A549 (cell line): ENCODE data around the gene TMEM132D. TPM values are rescaled to one million over a fixed set of nuclear protein-coding genes. Genes with fewer than 3 reads are reported as not detected.

ENCODE experiments used
- ATAC-seq, 2 experiments: fragments of 200-7000 bp in 1 of 2; fragments of >200 bp in 1 of 2; cut with Nextera tagmentation in 1 of 2; cut with Tn5 transposase in 1 of 2; 3 replicates each; pipeline versions ENCODE4 v1.8.0 to v1.9.1; 2018 to 2020; ENCODE audit warnings: mild to moderate bottlenecking in 1 of 2, moderate library complexity in 1 of 2
- CTCF ChIA-PET: fragments of 300-600 bp; sonication (Branson Sonifier 250); formaldehyde crosslinking; extraction: SDS; loops from one replicate; lab custom pipeline; 2021; ENCODE audit warnings: antibody characterized with exemption, inconsistent platforms; lab: Yijun Ruan, JAX
- POLR2A ChIA-PET: fragments of 350-600 bp; formaldehyde crosslinking; extraction: SDS; loops from one replicate; lab custom pipeline; 2021; ENCODE audit warnings: antibody characterized with exemption, inconsistent platforms; lab: Yijun Ruan, JAX
- DNase-seq, 2 experiments: peaks; one replicate each; pipeline versions ENCODE4 v3.0.0 to v3.0.0-alpha.2; 2011 to 2016; ENCODE audit warnings: low read depth in 1 of 2, low spot score in 1 of 2
- FAIRE-seq: peaks from 2 replicates; lab custom pipeline; 2011; peaks lifted over from hg19 to GRCh38; lab: Jason Lieb, UNC
- H3K27ac ChIP-seq, 2 experiments: fragments of >200 bp; sonication (Bioruptor Twin); formaldehyde crosslinking; 3 replicates each; pipeline ENCODE4 v1.5.1; 2016 to 2017
- H3K4me1 ChIP-seq: fragments of >200 bp; sonication (Bioruptor Twin); formaldehyde crosslinking; 3 replicates; pipeline ENCODE4 v1.6.1; 2016
- H3K4me2 ChIP-seq: fragments of >200 bp; sonication (Bioruptor Twin); formaldehyde crosslinking; 3 replicates; pipeline ENCODE4 v1.6.1; 2016
- H3K4me3 ChIP-seq: fragments of >200 bp; sonication (Bioruptor Twin); formaldehyde crosslinking; 3 replicates; pipeline ENCODE4 v1.5.1; 2016
- H3K9me3 ChIP-seq: fragments of >200 bp; sonication (Bioruptor Twin); formaldehyde crosslinking; 3 replicates; pipeline ENCODE4 v1.6.1; 2016
- BHLHE40 ChIP-seq: IDR thresholded peaks from 2 replicates; pipeline ENCODE4 v1.6.1; 2012; ENCODE audit warnings: low read depth, low read length, inconsistent platforms
- CBX8 ChIP-seq: fragments of 200-600 bp; sonication (generic); IDR thresholded peaks from 2 replicates; pipeline ENCODE4 v1.6.1; 2016
- FOXS1 ChIP-seq: fragments of 250-450 bp; sonication (Bioruptor Pico); IDR thresholded peaks from 2 replicates; pipeline ENCODE4 v1.5.0; 2020; ENCODE audit warnings: mild to moderate bottlenecking, moderate library complexity
- GATA3 ChIP-seq: IDR thresholded peaks from 2 replicates; pipeline ENCODE4 v1.6.1; 2012; ENCODE audit warnings: borderline replicate concordance
- HDAC2 ChIP-seq: fragments of 200-600 bp; sonication (generic); IDR thresholded peaks from 2 replicates; pipeline ENCODE4 v1.6.1; 2016
- HOXB5 ChIP-seq: fragments of 250-450 bp; sonication (Bioruptor Pico); IDR thresholded peaks from 2 replicates; pipeline ENCODE4 v1.5.0; 2020; ENCODE audit warnings: mild to moderate bottlenecking, moderate library complexity
- JUN ChIP-seq, 2 experiments: fragments of >200 bp; sonication (Bioruptor Twin); formaldehyde crosslinking; IDR thresholded peaks; 2 replicates in 1 of 2; 3 replicates in 1 of 2; pipeline ENCODE4 v1.6.1; 2016 to 2017
- JUNB ChIP-seq: fragments of >200 bp; sonication (Bioruptor Twin); formaldehyde crosslinking; IDR thresholded peaks from 2 replicates; pipeline ENCODE4 v1.6.1; 2016
- KDM1A ChIP-seq: fragments of 200-600 bp; sonication (generic); IDR thresholded peaks from 2 replicates; pipeline ENCODE4 v1.6.1; 2016; ENCODE audit warnings: low read depth, mild to moderate bottlenecking
- MAFK ChIP-seq: fragments of 450-650 bp; IDR thresholded peaks from 2 replicates; pipeline ENCODE4 v1.6.1; 2014; ENCODE audit not compliant: partially characterized antibody
- MAZ ChIP-seq: fragments of 150-350 bp; IDR thresholded peaks from 2 replicates; pipeline ENCODE4 v1.6.1; 2014; ENCODE audit warnings: antibody characterized with exemption, low read depth, low read length, borderline replicate concordance
- MYC ChIP-seq: IDR thresholded peaks from 2 replicates; pipeline ENCODE4 v1.6.1; 2012; ENCODE audit warnings: mild to moderate bottlenecking, inconsistent platforms, low read length, improper control_type of control experiment, borderline replicate concordance
- NFE2L2 ChIP-seq: fragments of 150-350 bp; conservative IDR thresholded peaks from 2 replicates; pipeline ENCODE4 v1.6.1; 2014; ENCODE audit warnings: low read length
- POLR2A ChIP-seq: IDR thresholded peaks from 2 replicates; pipeline ENCODE4 v1.6.1; 2012; ENCODE audit warnings: mild to moderate bottlenecking, low read length
- RARB ChIP-seq: fragments of 250-450 bp; sonication (Bioruptor Pico); IDR thresholded peaks from 2 replicates; pipeline ENCODE4 v1.8.0; 2021; ENCODE audit warnings: mild to moderate bottlenecking, moderate library complexity
- RFX5 ChIP-seq: fragments of 450-650 bp; IDR thresholded peaks from 2 replicates; pipeline ENCODE4 v1.7.1; 2014; ENCODE audit warnings: antibody characterized with exemption, mild to moderate bottlenecking, moderate library complexity
- SREBF2 ChIP-seq: fragments of 450-650 bp; IDR thresholded peaks from 2 replicates; pipeline ENCODE4 v1.6.1; 2014; ENCODE audit warnings: mild to moderate bottlenecking, moderate library complexity
- TFCP2L1 ChIP-seq: fragments of 250-450 bp; sonication (Bioruptor Pico); IDR thresholded peaks from 2 replicates; pipeline ENCODE4 v1.5.0; 2021; ENCODE audit warnings: mild to moderate bottlenecking
- ZC3H11A ChIP-seq: fragments of 450-650 bp; IDR thresholded peaks from 2 replicates; pipeline ENCODE4 v1.6.1; 2014; ENCODE audit warnings: antibody characterized with exemption, mild to moderate bottlenecking
- ZFP36 ChIP-seq: fragments of 450-650 bp; IDR thresholded peaks from 2 replicates; pipeline ENCODE4 v1.6.1; 2014; ENCODE audit warnings: borderline replicate concordance; ENCODE audit not compliant: partially characterized antibody
- ZSCAN20 ChIP-seq: fragments of 250-450 bp; sonication (Bioruptor Pico); IDR thresholded peaks from 2 replicates; pipeline ENCODE4 v1.8.0; 2022; ENCODE audit warnings: mild to moderate bottlenecking, moderate library complexity
- WGBS: methylation state at CpG from one replicate; pipeline ENCODE4 v1.1.6; 2017; ENCODE audit errors: missing lambda C conversion rate; 5-methylcytosine and 5-hydroxymethylcytosine counted together
- polyA plus RNA-seq, 4 experiments: library from polyadenylated mRNA; depleted of rRNA in 3 of 4; stranded (reverse); fragments of >200 nt; fragmentation: RNase III in 1 of 4; extraction: RNeasy Plus Mini Kit Qiagen cat#74134 plus additional on column Dnase treatment in 1 of 4; gene quantifications; 2 replicates in 3 of 4; 3 replicates in 1 of 4; pipeline ENCODE4 v1.2.3, GENCODE V29; 2011 to 2017
- TF ChIP-seq, protein P1 (sequence below): fragments of >200 bp; sonication (Bioruptor Twin); formaldehyde crosslinking; IDR thresholded peaks from 3 replicates; pipeline ENCODE4 v1.6.1; 2016
- TF ChIP-seq, protein P2 (sequence below): fragments of 250-450 bp; sonication (Bioruptor Pico); IDR thresholded peaks from 2 replicates; pipeline ENCODE4 v1.5.0; 2020; ENCODE audit warnings: low read depth, mild to moderate bottlenecking, moderate library complexity
- TF ChIP-seq, protein P3 (sequence below): IDR thresholded peaks from 2 replicates; pipeline ENCODE4 v1.6.1; 2012
- TF ChIP-seq, protein P4 (sequence below): fragments of >200 bp; sonication (Bioruptor Twin); formaldehyde crosslinking; IDR thresholded peaks from 2 replicates; pipeline ENCODE4 v1.6.1; 2016
- TF ChIP-seq, protein P5 (sequence below): fragments of 200-600 bp; sonication (generic); IDR thresholded peaks from 2 replicates; pipeline ENCODE4 v1.6.1; 2016; ENCODE audit warnings: antibody characterized with exemption, mild to moderate bottlenecking, moderate library complexity
- TF ChIP-seq, protein P6 (sequence below): fragments of 450-650 bp; IDR thresholded peaks from 2 replicates; pipeline ENCODE4 v1.6.1; 2014; ENCODE audit warnings: antibody characterized with exemption
- TF ChIP-seq, protein P7 (sequence below): fragments of 150-350 bp; IDR thresholded peaks from 2 replicates; pipeline ENCODE4 v1.6.1; 2014; ENCODE audit warnings: low read depth, mild to moderate bottlenecking, low read length

Gene TMEM132D
- polyA plus RNA-seq, 2 of the 4 experiments (the other 2 are of a cell fraction), result not detected

DNA sequence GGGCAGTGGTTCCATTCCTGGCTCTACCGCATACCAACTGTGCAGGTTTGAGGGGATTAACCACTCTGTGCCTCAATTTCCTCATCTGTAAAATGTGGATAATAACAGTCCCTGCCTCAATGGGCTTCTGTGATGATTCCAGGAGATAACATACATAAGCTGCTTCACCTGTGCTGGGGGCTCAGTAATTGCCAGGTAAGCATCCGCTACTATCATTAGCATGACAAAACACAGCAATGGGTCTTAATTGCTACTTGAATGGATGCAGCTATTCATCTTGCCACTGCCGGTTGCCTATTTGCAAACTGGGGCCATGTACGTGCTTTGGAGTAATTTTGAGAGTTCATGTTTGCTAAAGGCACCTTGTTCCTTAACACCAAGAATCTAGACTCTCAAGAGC lies 132.6 kb downstream of the TMEM132D start:
- Histone ChIP-seq H3K27ac (no peak overlapping the region), H3K4me2 (no peak overlapping the region), H3K4me3 (no peak overlapping the region), H3K4me1 (no peaks in the 10 kb centered on the region), H3K9me3 (peaks cover 2% of the 10 kb centered on the region; the same call in 1 of the 3 replicates)
- TF ChIP-seq POLR2A (no peak), ZC3H11A (no peak), SREBF2 (no peak), RARB (no peak), ZFP36 (no peak), KDM1A (no peak)
- TF ChIP-seq, protein P1, sequence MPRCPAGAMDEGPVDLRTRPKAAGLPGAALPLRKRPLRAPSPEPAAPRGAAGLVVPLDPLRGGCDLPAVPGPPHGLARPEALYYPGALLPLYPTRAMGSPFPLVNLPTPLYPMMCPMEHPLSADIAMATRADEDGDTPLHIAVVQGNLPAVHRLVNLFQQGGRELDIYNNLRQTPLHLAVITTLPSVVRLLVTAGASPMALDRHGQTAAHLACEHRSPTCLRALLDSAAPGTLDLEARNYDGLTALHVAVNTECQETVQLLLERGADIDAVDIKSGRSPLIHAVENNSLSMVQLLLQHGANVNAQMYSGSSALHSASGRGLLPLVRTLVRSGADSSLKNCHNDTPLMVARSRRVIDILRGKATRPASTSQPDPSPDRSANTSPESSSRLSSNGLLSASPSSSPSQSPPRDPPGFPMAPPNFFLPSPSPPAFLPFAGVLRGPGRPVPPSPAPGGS, result no peak
- TF ChIP-seq, protein P2, sequence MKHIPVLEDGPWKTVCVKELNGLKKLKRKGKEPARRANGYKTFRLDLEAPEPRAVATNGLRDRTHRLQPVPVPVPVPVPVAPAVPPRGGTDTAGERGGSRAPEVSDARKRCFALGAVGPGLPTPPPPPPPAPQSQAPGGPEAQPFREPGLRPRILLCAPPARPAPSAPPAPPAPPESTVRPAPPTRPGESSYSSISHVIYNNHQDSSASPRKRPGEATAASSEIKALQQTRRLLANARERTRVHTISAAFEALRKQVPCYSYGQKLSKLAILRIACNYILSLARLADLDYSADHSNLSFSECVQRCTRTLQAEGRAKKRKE (CRISPR knock-in tag), result no peak
- TF ChIP-seq, protein P3, sequence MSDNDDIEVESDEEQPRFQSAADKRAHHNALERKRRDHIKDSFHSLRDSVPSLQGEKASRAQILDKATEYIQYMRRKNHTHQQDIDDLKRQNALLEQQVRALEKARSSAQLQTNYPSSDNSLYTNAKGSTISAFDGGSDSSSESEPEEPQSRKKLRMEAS, result no peak
- WGBS, result 49% methylated on average over 4 of the region's 4 CpGs
- DNase-seq, result no peak
- ChIA-PET POLR2A (no interaction called here), CTCF (no interaction called here)
- no peak for ATAC-seq
- no peak for FAIRE-seq

DNA sequence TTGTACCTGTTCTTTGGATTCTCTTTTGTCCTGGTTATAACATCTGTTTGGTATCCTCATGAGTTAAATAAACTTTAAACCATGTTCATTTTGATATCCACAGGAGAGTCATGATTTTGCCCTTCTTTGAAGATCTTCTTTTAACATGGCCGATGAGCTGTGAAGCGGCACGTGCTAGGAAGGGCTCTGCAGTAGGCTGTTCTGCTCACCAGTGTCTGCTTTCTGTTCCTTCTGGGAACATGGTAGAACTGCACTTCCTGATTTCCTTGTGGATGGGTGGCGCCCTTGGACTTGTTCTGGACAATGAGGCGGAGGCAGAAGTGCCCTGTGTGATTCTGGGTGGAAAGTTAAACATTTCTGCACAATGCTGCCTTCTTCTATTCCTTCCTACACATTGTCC lies 138.1 kb downstream of the TMEM132D start:
- ATAC-seq, result no peak
- WGBS, result 31% methylated on average over 5 of the region's 5 CpGs
- CTCF ChIA-PET, result interaction anchor here (2.3 kb wide), 1 partner anchor 13 kb away, joined by 7 read pairs; no protein-coding TSS in a partner anchor

DNA sequence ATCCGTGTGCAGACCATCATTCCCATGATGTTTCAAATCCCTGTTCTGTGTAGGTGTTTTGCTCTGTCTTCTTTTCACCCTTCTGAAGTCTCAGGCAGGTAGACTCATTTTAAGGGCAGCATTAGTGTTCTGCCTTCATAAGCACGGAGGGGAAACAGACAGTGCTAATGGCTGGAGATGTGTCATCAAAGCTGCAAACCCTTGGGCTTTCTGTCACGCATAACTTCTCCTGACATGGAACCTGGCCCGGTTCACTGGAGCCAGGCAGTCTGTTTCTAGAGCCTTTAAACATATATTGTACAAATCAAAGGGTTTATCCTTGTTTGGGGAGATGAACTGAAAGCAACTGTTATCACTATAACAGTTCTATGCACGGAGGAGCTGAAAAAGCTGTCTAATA lies 141.4 kb downstream of the TMEM132D start:
- Histone ChIP-seq H3K4me3 (no peak overlapping the region), H3K9me3 (no peaks in the 10 kb centered on the region), H3K27ac (no peak overlapping the region), H3K4me2 (no peak overlapping the region), H3K4me1 (no peaks in the 10 kb centered on the region)
- ChIA-PET POLR2A (no interaction called here), CTCF (interaction anchor here (1.3 kb wide), 1 partner anchor 519 kb away, joined by 4 read pairs; no protein-coding TSS in a partner anchor)
- ATAC-seq (no peak), FAIRE-seq (no peak), DNase-seq (no peak)
- WGBS, result 18% methylated on average over 5 of the region's 5 CpGs
- TF ChIP-seq CBX8, result no peak
- no peak for TF ChIP-seq MAZ
- TF ChIP-seq ZSCAN20 (CRISPR knock-in tag), result no peak
- TF ChIP-seq, protein P4, sequence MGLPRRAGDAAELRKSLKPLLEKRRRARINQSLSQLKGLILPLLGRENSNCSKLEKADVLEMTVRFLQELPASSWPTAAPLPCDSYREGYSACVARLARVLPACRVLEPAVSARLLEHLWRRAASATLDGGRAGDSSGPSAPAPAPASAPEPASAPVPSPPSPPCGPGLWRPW, result no peak
- TF ChIP-seq MAFK, result no peak
- TF ChIP-seq NFE2L2, result no peak
- TF ChIP-seq, protein P5, sequence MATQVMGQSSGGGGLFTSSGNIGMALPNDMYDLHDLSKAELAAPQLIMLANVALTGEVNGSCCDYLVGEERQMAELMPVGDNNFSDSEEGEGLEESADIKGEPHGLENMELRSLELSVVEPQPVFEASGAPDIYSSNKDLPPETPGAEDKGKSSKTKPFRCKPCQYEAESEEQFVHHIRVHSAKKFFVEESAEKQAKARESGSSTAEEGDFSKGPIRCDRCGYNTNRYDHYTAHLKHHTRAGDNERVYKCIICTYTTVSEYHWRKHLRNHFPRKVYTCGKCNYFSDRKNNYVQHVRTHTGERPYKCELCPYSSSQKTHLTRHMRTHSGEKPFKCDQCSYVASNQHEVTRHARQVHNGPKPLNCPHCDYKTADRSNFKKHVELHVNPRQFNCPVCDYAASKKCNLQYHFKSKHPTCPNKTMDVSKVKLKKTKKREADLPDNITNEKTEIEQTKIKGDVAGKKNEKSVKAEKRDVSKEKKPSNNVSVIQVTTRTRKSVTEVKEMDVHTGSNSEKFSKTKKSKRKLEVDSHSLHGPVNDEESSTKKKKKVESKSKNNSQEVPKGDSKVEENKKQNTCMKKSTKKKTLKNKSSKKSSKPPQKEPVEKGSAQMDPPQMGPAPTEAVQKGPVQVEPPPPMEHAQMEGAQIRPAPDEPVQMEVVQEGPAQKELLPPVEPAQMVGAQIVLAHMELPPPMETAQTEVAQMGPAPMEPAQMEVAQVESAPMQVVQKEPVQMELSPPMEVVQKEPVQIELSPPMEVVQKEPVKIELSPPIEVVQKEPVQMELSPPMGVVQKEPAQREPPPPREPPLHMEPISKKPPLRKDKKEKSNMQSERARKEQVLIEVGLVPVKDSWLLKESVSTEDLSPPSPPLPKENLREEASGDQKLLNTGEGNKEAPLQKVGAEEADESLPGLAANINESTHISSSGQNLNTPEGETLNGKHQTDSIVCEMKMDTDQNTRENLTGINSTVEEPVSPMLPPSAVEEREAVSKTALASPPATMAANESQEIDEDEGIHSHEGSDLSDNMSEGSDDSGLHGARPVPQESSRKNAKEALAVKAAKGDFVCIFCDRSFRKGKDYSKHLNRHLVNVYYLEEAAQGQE, result no peak
- TF ChIP-seq POLR2A, result no peak
- TF ChIP-seq HDAC2, result no peak
- no peak for TF ChIP-seq JUNB

More for the DNA sequence above, 138.1 kb downstream of the TMEM132D start:
- 0 out of 3 replicates have a peak, but pooled peaks cover 2% of the 10 kb centered on the region for H3K9me3 ChIP-seq
- H3K27ac ChIP-seq, result no peak overlapping the region
- DNase-seq (no peak), FAIRE-seq (no peak)
- no peak overlapping the region for H3K4me2 ChIP-seq
- TF ChIP-seq JUN (IDR thresholded peaks at IDR 0.05) (no peak), BHLHE40 (no peak), NFE2L2 (no peak), ZSCAN20 (CRISPR knock-in tag) (no peak), GATA3 (no peak), MAFK (no peak), HOXB5 (no peak), RFX5 (no peak), TFCP2L1 (CRISPR knock-in tag) (no peak), MYC (no peak), FOXS1 (no peak)
- TF ChIP-seq, protein P6, sequence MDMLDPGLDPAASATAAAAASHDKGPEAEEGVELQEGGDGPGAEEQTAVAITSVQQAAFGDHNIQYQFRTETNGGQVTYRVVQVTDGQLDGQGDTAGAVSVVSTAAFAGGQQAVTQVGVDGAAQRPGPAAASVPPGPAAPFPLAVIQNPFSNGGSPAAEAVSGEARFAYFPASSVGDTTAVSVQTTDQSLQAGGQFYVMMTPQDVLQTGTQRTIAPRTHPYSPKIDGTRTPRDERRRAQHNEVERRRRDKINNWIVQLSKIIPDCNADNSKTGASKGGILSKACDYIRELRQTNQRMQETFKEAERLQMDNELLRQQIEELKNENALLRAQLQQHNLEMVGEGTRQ, result no peak
- TF ChIP-seq, protein P2 (CRISPR knock-in tag), result no peak
- TF ChIP-seq, protein P3, result no peak
- TF ChIP-seq, protein P7, sequence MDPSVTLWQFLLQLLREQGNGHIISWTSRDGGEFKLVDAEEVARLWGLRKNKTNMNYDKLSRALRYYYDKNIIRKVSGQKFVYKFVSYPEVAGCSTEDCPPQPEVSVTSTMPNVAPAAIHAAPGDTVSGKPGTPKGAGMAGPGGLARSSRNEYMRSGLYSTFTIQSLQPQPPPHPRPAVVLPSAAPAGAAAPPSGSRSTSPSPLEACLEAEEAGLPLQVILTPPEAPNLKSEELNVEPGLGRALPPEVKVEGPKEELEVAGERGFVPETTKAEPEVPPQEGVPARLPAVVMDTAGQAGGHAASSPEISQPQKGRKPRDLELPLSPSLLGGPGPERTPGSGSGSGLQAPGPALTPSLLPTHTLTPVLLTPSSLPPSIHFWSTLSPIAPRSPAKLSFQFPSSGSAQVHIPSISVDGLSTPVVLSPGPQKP, result no peak
- no peak overlapping the region for H3K4me3 ChIP-seq
- H3K4me1 ChIP-seq, result no peaks in the 10 kb centered on the region
- POLR2A ChIA-PET, result no interaction called here
